Brain pericyte (primary cell): ENCODE results near the gene SLC37A4.
"Not testable (repeated sequence)": the region's sequence is repeated elsewhere in the genome, so short reads cannot be mapped to it uniquely, and the experiment has no call there.

ENCODE experiments used
- DNase-seq: peaks from one replicate; pipeline ENCODE4 v3.0.0-alpha.2; 2012; ENCODE audit warnings: low read depth, low spot score

Gene SLC37A4

DNA sequence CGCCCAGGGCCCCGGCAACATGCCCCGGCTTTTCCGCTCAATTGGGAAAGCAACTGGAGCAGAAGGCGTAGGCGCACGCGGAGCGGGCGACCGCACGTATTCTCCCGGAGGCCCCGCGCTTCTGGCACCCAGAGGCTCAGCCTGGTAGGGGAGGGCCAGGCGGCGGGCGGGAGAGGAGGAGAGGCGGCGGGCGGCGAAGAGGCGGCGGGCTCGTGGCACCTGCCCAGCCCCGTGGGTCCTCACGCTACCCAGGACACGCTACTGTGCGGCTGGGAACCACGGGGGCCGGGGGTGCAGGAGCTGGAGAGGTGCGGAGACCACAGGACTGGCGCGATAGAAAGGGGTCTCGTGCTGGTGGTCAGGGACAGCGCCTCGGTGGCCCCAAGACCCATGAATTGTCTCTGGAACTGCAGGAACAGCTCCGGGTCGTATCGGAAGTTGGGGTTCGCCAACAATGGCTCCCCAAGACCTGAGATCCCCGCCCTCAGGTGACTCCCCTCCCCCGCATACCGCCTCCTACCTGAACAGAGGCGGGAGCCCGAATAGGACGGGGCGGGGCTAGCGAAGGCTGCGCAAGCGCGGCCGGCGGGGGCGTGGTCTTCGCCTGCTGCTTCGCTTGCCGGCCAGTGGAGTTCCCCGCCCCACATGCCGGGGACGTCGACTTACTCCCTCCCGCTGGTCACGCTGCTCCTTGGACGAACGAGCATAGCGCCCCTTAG lies at the start of gene SLC37A4:
Gene SLC37A4 (minus strand): TSS at position 549 of the 719 bp plus-strand sequence.
- DNase-seq, result peak; percentile 85

DNA sequence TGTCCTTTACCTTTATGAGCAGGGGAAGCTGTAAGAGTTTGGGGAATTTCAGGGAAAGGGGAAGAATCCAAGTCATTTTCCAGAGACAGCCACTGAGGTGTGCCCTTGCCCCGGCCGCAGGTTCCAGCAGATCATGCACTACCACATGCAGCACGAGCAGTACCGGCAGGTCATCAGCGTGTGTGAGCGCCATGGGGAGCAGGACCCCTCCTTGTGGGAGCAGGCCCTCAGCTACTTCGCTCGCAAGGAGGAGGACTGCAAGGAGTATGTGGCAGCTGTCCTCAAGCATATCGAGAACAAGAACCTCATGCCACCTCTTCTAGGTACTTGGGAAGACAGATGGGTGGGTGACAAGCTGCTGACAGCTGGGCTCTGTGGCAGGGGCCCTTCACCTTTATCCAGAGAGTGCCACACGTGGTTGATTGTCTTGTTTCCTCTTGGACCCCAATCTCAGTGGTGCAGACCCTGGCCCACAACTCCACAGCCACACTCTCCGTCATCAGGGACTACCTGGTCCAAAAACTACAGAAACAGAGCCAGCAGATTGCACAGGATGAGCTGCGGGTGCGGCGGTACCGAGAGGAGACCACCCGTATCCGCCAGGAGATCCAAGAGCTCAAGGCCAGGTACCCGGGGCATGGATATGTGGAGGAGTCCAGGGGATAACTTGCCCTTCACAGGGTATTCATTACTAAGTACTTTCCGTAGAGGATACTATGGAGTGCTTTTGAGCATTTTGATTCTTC lies 48.2 kb upstream of the SLC37A4 start:
- DNase-seq, result no peak

DNA sequence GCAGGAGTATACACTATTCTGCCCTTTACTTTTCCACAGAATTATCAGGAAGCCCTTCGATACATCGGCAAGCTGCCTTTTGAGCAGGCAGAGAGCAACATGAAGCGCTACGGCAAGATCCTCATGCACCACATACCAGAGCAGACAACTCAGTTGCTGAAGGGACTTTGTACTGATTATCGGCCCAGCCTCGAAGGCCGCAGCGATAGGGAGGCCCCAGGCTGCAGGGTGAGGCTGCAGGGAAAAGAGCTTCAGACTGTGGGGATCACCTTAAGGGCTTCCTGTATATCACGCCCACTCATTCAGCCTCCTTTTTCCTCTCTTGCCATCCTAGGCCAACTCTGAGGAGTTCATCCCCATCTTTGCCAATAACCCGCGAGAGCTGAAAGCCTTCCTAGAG lies 47.2 kb upstream of the SLC37A4 start:
- no peak for DNase-seq

DNA sequence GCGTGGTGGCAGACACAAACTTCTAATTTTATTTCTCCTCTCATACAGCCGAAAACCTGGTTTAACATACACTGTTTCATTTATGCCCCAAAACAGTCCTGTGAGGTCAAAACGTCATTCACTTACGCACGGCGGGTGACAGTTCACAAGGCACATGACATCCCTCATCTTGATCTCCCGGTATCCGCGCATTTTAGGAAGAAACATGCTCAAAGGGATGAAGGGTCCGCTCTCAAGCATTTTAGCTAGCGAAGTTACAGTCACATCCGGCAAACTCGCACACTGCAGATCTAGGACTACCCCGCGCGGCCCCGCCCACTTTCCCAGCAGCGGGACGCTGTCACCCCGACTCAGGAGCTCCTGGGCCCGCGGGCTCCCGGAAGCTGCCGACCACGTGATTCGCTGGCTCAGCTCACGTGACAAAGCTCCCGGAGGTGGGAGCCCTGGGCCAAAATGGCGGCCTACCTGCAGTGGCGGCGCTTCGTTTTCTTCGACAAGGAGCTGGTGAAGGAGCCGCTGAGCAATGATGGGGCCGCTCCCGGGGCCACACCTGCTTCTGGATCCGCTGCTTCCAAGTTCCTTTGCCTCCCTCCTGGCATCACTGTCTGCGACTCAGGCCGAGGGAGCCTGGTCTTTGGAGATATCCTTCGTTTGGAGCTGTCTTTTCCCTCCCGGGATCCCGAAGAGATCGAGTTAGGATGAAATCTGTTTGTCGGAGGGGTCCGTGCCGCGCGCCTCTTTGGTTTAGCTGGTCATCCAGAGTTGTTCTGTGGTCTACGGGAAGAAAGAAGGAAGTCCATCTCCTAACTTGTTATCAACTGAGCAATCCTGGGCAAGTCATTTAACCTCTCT lies 36.9 kb upstream of the SLC37A4 start, which contains the start of gene VPS11:
Gene VPS11 (plus strand): TSS at position 448 of the 852 bp plus-strand sequence. CDS start 6 bp downstream, at position 454.
- DNase-seq, result peak; percentile 79

DNA sequence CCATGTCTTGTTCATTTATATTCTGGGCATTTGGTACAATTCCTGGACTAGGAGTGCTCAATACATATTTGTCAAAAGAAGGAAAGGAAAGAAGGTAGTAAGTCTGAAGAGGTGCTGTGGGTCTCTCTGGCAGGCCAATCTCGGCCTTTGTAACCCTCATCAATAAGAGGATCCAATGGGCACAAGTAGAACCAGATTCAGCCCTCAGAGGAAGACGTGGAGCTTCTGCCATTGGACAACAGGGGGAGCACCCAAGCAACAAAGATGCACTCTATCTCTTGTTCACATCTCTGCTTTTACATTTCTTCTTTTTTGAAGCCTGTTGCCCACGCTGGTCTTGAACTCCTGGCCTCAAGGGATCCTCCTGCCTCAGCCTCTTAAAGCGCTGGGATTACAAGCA lies 34.7 kb upstream of the SLC37A4 start:
- DNase-seq, result no peak

DNA sequence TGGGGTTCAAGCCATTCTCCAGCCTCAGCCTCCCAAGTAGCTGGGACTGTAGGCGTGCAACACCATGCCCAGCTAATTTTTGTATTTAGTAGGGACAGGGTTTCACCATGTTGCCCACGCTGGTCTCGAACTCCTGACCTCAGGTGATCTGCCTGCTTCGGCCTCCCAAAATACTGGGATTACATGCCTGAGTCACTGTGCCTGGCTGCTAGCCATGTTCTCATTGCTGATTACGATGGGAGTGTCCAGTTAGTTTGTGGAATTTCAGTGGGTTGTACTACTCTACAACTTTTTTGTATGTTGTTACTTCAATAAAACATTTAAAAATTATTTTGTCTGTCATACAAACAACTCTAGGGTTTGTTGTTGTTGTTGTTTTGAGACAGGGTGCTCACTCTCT lies 32.1 kb upstream of the SLC37A4 start:
- DNase-seq, result no peak

DNA sequence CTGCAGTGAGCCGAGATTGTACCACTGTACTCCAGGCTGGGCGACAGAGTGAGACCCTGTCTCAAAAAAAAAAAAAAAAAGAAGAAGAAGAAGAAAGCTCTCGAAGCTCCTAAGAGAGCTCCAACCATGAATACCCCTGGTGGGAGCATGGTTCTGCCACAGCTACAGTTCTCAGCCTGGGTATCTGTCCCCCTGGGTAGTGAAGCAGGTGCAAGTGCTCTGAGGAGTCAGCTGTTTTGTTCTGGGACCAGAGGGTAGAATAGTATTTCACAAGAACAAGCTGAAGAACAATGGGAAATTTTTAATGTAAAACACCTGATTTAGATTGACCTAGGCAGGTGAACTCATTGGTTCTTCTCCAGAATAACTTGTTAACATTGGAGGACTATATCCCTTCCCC lies 30.6 kb upstream of the SLC37A4 start:
- DNase-seq, result no peak

DNA sequence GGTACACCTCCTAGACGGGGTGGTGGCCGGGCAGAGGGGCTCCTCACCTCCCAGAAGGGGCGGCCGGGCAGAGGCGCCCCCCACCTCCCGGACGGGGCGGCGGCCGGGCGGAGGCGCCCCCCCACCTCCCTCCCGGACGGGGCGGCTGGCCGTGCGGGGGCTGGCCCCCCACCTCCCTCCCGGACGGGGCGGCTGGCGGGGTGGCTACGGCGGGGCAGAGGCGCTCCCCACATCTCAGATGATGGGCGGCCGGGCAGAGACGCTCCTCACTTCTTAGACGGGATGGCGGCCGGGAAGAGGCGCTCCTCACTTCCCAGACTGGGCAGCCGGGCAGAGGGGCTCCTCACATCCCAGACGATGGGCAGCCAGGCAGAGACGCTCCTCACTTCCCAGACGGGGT lies 28.5 kb upstream of the SLC37A4 start:
- DNase-seq, result not testable (repeated sequence)

DNA sequence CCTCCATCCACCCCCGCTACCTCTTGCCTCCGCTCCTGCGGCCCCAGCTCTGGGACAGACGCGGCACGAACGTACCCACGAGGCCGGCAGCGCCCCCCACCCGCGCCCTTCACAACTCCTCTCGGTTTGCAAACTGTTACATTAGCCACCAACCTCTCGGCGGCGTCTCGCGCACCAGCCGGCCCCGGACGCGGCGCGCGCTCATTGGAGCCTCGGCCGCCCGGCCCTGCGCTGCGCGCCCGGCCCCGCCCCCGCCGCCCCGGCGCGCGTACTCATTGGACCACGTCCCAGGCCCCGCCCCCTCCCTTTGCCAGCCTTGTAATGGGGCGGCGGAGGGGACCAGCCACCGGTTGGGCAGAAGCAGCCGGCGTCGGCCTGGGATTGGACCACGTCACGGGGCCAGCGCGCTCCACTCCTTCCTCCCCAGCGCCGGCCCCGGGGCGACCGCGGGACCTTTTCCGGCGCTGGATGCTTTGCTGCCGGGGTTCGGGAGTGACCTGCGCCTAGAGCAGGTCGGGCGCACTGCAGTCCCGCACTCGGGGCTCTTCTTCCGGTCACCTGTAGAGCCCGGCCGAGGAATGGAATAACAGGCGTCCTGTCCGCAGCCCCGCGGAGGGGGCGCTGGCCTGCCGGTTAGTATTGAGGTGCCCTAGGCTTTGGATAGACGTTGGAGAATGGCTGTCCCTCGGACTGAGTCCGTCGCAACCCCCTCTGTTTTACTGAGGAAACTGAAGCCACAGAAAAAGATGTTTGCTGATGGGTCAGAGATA lies 26.5 kb upstream of the SLC37A4 start, which contains the start of gene HYOU1:
Gene HYOU1 (minus strand): TSS at position 206 of the 770 bp plus-strand sequence. CDS start 1,045 bp downstream, outside the sequence.
- peak; percentile 68 for DNase-seq

DNA sequence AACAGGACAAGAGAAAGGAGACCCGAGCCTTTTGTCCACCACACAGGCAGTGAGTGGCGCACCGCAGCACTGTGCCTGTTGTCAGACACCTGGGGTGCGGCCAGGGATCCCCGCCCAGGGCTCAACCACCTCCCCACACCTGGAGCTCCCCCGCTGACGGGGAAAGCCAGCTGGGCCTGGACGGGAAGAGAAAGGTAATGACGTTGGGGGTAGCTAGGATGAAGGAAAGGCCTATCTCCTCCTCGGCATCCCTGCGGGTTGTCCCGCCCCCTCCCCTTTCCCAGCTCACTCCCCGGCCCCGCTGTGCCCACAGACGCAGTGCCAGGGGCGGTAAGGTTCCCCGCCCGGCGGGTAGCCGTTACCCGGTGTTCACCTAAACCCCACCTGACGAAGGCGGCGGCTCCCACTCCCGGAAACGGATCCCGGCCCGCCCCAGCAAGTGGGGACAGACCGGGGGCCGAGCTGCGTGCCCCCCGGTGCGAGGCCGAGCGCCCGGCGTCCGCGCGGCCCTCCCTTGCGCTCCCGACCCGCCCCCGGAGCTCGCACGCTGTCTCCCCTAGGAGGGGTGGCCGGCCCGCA lies 25.8 kb upstream of the SLC37A4 start:
- no peak for DNase-seq

DNA sequence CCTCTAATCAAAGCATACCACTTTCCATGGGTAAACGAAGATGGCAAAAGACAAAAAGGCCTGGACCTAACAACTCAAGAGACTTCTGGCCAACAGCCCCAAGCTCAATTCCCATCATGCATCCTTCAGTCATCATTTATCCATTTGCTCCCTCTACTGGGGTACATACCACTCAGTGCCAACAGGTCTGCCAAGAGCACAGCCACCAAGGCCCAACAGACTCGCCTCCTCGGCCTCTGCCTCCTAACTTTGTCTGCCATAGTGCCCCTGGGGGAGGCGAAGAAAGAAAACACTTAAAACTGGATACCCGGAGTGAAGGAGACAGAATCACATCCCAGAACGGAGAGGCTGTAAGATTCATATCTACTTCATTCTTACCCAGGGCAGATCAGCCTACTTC lies 25.2 kb upstream of the SLC37A4 start:
- DNase-seq, result no peak

DNA sequence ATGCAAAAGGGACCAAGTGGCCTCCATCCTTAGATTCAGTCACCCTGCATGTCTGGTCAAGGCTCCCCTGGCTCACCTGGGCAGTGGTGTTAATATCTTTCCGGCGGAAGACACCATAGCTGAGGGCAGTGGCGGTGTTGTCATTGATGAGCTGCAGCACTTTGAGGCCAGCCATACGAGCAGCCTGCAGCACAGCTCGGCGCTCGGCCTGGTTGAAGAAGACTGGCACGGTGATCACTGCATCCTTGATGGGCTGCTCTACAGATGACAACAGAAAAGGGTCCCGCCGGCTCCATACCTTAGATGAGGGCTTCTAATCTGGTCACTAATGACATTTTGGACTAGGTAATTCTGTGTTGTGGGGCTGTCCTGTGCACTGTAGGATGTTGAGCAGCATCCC lies 23.7 kb upstream of the SLC37A4 start:
- no peak for DNase-seq

DNA sequence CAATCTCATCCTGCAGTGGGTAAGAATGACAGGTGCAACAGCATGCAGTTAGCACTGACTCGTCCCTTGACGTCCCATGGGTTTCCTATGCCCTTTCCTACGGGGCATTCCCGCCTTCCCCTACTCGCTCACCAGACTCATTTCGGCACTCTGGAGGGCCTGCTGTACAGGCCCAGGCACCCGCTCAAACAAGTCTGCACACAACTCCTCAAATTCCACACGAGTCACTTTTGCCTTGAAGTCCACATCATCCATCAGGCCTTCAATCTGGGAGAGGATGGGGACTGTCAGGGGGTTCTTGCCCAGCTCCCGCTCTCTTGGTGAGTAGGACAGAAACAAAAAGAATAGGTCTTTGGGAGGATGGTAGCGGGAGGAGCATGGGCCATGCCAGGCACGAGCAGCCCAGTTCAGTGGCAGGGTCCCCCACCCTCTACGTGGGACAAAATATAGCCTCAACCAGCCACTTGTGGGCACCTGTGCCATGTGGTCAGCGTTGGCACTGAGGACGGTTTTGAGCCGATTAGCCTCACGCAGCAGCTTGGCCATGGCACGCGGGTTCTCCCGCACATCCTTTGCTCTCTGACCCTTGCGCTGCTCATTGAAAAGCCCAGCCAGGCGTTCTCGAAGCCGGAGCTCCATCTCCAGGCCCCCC lies 21.6 kb upstream of the SLC37A4 start:
- DNase-seq, result no peak

DNA sequence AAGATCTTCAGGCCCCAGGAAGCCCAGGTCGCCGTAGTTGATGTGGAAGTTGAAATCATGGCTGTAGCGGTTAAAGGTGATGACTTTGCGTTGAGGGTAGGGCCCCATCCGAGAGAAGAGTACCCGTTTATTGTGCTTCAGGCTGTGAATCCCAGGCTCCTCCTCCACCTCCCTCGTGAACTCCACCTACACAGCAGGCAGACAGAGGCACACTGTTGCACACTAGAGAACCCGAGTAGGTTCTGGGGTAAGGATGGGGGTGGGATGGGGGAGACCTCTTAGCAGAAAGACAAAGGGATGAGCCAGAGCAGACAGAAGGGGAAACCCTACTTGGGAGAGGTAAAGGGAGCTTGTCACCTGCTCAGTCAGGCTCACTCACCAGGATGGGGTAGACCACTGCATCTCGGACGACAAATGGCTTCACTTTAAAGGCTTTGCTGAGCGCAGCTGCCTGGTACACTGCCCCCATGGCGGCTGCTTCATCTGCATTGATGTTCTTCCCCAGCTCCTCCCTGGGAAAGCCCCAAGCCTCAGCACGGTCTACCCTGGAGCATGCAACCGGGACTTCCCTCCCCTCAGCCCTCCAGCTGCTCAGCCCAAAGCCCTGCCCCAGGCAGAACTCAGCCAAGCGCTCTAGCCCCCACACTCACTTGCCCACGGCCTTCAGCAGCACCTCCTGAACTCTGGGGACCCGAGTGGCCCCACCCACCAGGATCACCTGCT lies 20.9 kb upstream of the SLC37A4 start:
- no peak for DNase-seq

DNA sequence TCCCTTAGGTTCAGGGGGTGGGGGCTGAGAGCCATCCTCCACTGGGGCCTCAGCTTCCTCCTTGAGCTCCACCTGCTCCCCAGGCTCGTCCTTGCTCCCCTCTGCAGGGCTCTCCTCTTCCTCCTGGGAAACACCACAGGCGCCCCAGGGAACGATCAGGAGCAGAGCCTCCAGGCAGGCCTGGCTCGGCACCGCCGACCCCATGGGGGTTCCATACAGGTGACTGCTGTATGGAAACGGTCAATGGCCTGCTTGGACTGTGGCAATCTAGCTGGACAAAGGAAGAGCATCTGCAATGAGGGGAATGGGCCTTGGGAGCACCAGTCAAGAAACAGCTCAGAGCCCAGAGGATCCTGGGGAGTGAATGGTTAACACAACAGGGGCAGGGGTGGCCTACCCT lies 18.4 kb upstream of the SLC37A4 start:
- no peak for DNase-seq

DNA sequence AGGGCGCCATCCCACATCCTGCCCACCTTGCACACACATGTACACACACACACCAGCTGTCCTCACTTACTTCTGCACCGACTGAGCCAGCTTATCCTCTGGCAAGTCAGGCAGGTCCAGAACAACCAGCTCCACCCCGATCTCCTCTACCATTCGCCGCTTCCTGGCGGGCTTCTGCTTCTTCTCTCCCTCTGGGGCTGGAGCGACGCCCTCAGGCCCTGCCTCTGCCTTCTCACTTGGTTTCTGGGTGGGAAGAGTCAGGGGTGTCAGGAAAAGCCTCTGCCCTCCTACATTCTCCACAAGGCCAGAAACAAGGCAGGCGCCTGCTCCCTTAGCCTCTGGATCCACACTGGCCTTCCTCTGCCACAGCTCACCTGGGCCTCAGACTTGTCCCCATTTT lies 18.0 kb upstream of the SLC37A4 start:
- DNase-seq, result no peak

DNA sequence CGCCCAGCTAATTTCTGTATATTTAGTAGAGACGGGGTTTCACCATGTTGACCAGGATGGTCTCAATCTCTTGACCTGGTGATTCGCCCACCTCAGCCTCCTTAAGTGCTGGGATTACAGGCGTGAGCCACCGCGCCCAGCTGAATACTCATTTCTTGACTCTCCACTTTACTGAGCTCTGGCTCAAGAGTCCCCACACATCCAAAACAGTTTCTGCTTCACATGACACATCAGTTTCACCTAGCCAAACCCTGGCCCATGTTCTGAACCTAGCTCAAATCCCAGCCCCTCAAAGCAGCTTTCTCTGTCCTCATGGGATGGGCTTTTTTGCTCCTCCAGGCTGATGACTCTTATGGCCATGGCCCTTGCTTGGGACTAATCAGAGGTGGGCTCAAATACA lies 16.5 kb upstream of the SLC37A4 start:
- no peak for DNase-seq

DNA sequence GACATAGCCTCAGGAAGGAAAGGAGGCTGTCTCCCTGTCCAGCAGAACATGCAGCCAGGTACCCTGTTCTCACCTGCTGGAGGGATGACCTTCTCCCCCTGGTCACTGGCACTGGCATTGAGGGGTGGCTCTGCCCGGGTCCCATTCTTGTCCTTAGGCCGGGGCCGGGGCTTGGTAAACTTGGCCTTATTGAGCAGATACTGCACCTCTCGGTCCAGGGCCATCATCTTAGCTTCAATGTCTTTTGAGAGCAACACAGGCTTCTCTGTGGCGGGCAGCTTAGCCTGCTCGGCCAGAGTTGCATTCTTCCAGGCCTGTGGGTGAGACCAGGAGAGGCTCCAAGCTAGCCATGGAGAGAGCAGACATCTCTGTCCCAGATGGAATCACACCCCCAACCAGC lies 15.8 kb upstream of the SLC37A4 start:
- no peak for DNase-seq

DNA sequence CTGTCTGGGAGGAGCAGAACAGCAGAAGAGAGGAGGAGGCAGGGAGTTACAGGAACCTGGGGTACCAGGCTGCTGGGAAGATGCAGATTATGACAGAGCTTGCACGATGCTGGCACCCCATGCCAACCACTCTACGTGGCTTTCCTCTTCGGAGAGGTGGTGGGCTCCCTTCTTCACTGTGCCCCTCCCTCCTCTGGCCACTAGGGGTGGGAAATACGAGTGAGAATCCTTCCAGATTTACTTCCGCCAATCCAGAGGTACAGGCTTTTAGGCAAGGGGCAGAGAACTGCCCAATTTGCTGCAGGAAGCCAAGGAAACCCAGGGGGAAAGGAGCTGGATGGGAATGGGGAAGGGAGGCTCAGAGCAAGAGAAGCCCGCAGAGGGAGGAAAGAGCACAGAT lies 14.0 kb upstream of the SLC37A4 start:
- no peak for DNase-seq

DNA sequence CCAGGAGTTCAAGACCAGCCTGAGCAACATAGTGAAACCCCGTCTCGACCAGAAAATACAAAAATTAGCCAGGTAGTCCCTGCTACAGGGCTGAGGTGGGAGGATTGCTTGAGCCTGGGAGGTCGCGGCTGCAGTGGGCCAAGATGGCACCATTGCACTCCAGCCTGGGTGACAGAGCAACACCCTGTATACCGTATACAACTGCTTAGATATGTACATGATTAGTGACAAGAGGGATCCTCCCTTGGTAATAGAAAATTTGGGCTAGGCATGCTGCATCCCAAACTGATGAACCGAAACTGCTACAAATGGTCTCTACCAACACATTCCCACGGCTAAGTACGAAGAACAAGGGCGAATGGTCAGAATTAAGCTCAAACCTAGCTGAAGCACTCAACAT lies 12.2 kb upstream of the SLC37A4 start:
- DNase-seq, result no peak
